GM21529 (cell line): ENCODE data around the gene TM9SF4.
A peak's percentile ranks its signal among the peaks of the same experiment; 100 is the strongest.

ENCODE experiments used
- ATAC-seq: cut with Tn5 transposase; IDR thresholded peaks from one replicate; pipeline ENCODE4 v1.9.1; 2021; ENCODE audit not compliant: unreplicated experiment

The TM9SF4 gene

GRCh38 chr20:32205843-32206759, 96.6 kb downstream of the TM9SF4 start:
- ATAC-seq: no peak

- ATAC-seq: peak; percentile 26
These were observed 97.5 kb downstream of the TM9SF4 start for GRCh38 chr20:32206760-32207625.

GRCh38 chr20:32207626-32208498, 98.3 kb downstream of the TM9SF4 start, which contains the start of the genes PLAGL2 and POFUT1:
TSS of gene PLAGL2 (minus strand) at chr20:32207743. CDS start at chr20:32202178, 5,565 bp downstream.
TSS of gene POFUT1 (plus strand) at chr20:32207880. CDS start at chr20:32207942, 62 bp downstream.
- ATAC-seq: peak; percentile 79

GRCh38 chr20:32208499-32209154, 99.1 kb downstream of the TM9SF4 start:
- ATAC-seq: no peak

- ATAC-seq: no peak
These were observed 100.5 kb downstream of the TM9SF4 start for GRCh38 chr20:32209850-32210605.

- ATAC-seq: no peak
These were observed 104.4 kb downstream of the TM9SF4 start for GRCh38 chr20:32213870-32214269.

- no peak for ATAC-seq
These were observed 105.6 kb downstream of the TM9SF4 start for GRCh38 chr20:32215147-32215546.

- ATAC-seq: no peak
These were observed 106.2 kb downstream of the TM9SF4 start for GRCh38 chr20:32215729-32216128.

GRCh38 chr20:32216179-32217142, 106.9 kb downstream of the TM9SF4 start:
- ATAC-seq: no peak
